Bronchial epithelial cell (primary cell): ENCODE results near the gene NELL2. TPM values are rescaled to one million over a fixed set of nuclear protein-coding genes. Genes with fewer than 3 reads are reported as not detected.

Source experiments
- DNase-seq: peaks from one replicate; pipeline ENCODE4 v3.0.0-alpha.2; 2010; ENCODE audit warnings: low read depth
- FAIRE-seq: peaks from 2 replicates; lab custom pipeline; 2011; peaks lifted over from hg19 to GRCh38; lab: Jason Lieb, UNC
- H3K27me3 ChIP-seq: 2 replicates; pipeline ENCODE4 v1.5.1; 2011; ENCODE audit warnings: low read length; ENCODE audit not compliant: control insufficient read depth, insufficient read depth
- H3K36me3 ChIP-seq: 2 replicates; pipeline ENCODE4 v1.5.1; 2011; ENCODE audit warnings: low read length; ENCODE audit not compliant: control insufficient read depth, insufficient read depth
- H3K4me3 ChIP-seq: 2 replicates; pipeline ENCODE4 v1.5.1; 2011; ENCODE audit warnings: mild to moderate bottlenecking, low read depth, low read length, control low read depth
- CTCF ChIP-seq: IDR thresholded peaks from 2 replicates; pipeline ENCODE4 v1.5.1; 2011; ENCODE audit warnings: mild to moderate bottlenecking, moderate library complexity, low read length, control low read depth, inconsistent platforms; ENCODE audit not compliant: insufficient read depth, severe bottlenecking
- total RNA-seq: library from RNA; depleted of rRNA; stranded (reverse); fragments of >200 nt; gene quantifications from 2 replicates; pipeline ENCODE4 v1.2.1, GENCODE V29; 2014

Gene NELL2
- total RNA-seq, 1 donor from 2014 or later, result not detected

GRCh38 chr12:44889926-44890325, 13.8 kb upstream of the NELL2 start:
- Histone ChIP-seq H3K4me3 (no peak overlapping the region), H3K27me3 (no peaks in the 10 kb centered on the region), H3K36me3 (no peaks in the 10 kb centered on the region)
- DNase-seq (no peak), FAIRE-seq (no peak)
- no peak for TF ChIP-seq CTCF

GRCh38 chr12:44889162-44889561, 13.0 kb upstream of the NELL2 start:
- Histone ChIP-seq H3K27me3 (no peaks in the 10 kb centered on the region), H3K4me3 (no peak overlapping the region), H3K36me3 (no peaks in the 10 kb centered on the region)
- DNase-seq (no peak), FAIRE-seq (no peak)
- no peak for TF ChIP-seq CTCF

- DNase-seq (no peak), FAIRE-seq (no peak)
- no peak for TF ChIP-seq CTCF
- Histone ChIP-seq H3K36me3 (no peaks in the 10 kb centered on the region), H3K4me3 (no peak overlapping the region), H3K27me3 (no peaks in the 10 kb centered on the region)
Observed at GRCh38 chr12:44885902-44886301, 9.8 kb upstream of the NELL2 start.

- no peak for FAIRE-seq
- H3K27me3 ChIP-seq, result peaks cover 8% of the 10 kb centered on the region
- H3K36me3 ChIP-seq, result no peaks in the 10 kb centered on the region
- H3K4me3 ChIP-seq, result no peak overlapping the region
- TF ChIP-seq CTCF, result no peak
- DNase-seq, result no peak
Observed at GRCh38 chr12:44881197-44881596, 5.1 kb upstream of the NELL2 start.

GRCh38 chr12:44876544-44877410, 662 bp upstream of the NELL2 start:
- no peak for TF ChIP-seq CTCF
- DNase-seq (no peak), FAIRE-seq (no peak)
- Histone ChIP-seq H3K27me3 (peaks cover 18% of the 10 kb centered on the region), H3K36me3 (no peaks in the 10 kb centered on the region), H3K4me3 (peak overlapping the region; percentile 27)

- DNase-seq, result no peak
- Histone ChIP-seq H3K27me3 (peaks cover 18% of the 10 kb centered on the region), H3K36me3 (no peaks in the 10 kb centered on the region), H3K4me3 (peak overlapping the region; percentile 27)
- no peak for FAIRE-seq
- TF ChIP-seq CTCF, result no peak
Observed at GRCh38 chr12:44875417-44875953, 630 bp downstream of the NELL2 start.
